ENCODE measurements around the gene HOMER3.

DNA sequence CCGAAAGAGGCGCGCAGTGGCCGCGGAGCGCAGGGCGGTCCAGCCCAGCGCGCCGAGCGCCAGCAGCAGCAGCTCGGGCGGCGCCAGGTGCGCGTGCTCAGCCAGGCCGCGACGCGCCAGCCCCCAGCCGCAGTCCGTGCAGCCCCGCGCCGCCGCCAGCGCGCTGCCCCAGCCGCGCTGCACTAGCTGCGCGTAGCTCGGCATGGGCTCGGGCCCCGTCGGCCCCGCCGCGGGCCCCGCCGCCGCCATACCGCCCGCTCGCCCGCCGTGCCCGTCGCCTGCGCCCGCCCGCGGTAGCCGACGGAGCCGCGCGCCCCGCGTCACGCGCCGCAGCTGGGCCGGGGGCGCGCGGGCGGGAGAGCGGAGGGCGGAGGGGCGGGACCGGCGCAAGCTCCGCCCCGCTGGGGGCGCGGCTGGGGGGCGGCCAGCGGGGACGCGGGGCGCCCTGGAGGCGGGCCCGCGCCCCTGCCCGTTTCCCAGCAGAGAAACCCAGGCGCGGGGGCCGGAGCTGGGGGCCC, 45.1 kb downstream of the HOMER3 start, which contains the start of gene CERS1:
- TF ChIP-seq ZNF274 (IDR thresholded peaks at IDR 0.05; ENCODE audit: low read depth, low read length), result no peak
- TF ChIP-seq YY1 (IDR thresholded peaks at IDR 0.05; ENCODE audit: insufficient read depth, insufficient read length), result no peak
- no peak for TF ChIP-seq SUZ12 (IDR thresholded peaks at IDR 0.05; ENCODE audit: extremely low read depth, insufficient read depth, insufficient read length)
